Liver (tissue), 9 donors: ENCODE measurements around the gene DISC1. TPM values are rescaled to one million over a fixed set of nuclear protein-coding genes. Genes with fewer than 3 reads are reported as not detected.

Experiments used
- DNase-seq: peaks from one replicate; pipeline ENCODE4 v3.0.0-alpha.2; 2017; ENCODE audit warnings: low spot score
- H3K27ac ChIP-seq, 2 donors: one replicate each; pipeline ENCODE4 v1.7.0; 2013; ENCODE audit warnings: inconsistent platforms in 2 of 2, low read length in 2 of 2, control low read depth in 1 of 2, low read depth in 1 of 2, mild to moderate bottlenecking in 1 of 2
- H3K27me3 ChIP-seq, 4 donors: one replicate each; pipeline versions ENCODE4 v1.6.1 to v1.7.0; 2013; ENCODE audit warnings: low read length in 3 of 4, inconsistent platforms in 1 of 4, mild to moderate bottlenecking in 1 of 4, moderate library complexity in 1 of 4; ENCODE audit not compliant: control insufficient read depth in 4 of 4, insufficient read depth in 4 of 4
- H3K36me3 ChIP-seq, 4 donors: one replicate each; pipeline versions ENCODE4 v1.6.1 to v1.7.0; 2013; ENCODE audit warnings: low read length in 3 of 4, mild to moderate bottlenecking in 3 of 4, low read depth in 1 of 4, moderate library complexity in 1 of 4; ENCODE audit not compliant: control insufficient read depth in 4 of 4, insufficient read depth in 3 of 4
- H3K4me1 ChIP-seq, 4 donors: one replicate each; pipeline versions ENCODE4 v1.6.1 to v1.7.0; 2013; ENCODE audit warnings: low read length in 3 of 4, mild to moderate bottlenecking in 3 of 4, moderate library complexity in 1 of 4; ENCODE audit not compliant: control insufficient read depth in 4 of 4, insufficient read depth in 4 of 4
- H3K4me3 ChIP-seq, 3 donors: one replicate each; pipeline versions ENCODE4 v1.6.1 to v1.7.0; 2013; ENCODE audit warnings: low read length in 3 of 3, control low read depth in 1 of 3, low read depth in 1 of 3, mild to moderate bottlenecking in 1 of 3
- H3K9ac ChIP-seq, 2 donors: one replicate each; pipeline ENCODE4 v1.7.0; 2013; ENCODE audit warnings: low read length in 2 of 2, mild to moderate bottlenecking in 2 of 2, moderate library complexity in 2 of 2, control low read depth in 1 of 2, low read depth in 1 of 2
- H3K9me3 ChIP-seq, 4 donors: one replicate each; pipeline versions ENCODE4 v1.6.1 to v1.7.0; 2013; ENCODE audit warnings: low read length in 3 of 4; ENCODE audit not compliant: control insufficient read depth in 4 of 4
- FOXA1 ChIP-seq: IDR thresholded peaks from 2 replicates; pipeline ENCODE4 v1.6.1; 2016; ENCODE audit warnings: antibody characterized with exemption
- FOXA2 ChIP-seq: IDR thresholded peaks from 2 replicates; pipeline ENCODE4 v1.6.1; 2016; ENCODE audit warnings: antibody characterized with exemption
- GABPA ChIP-seq, 2 donors: IDR thresholded peaks in 1 of 2; conservative IDR thresholded peaks in 1 of 2; 2 replicates each; pipeline ENCODE4 v1.6.1; 2016; ENCODE audit warnings: antibody characterized with exemption in 2 of 2, mild to moderate bottlenecking in 1 of 2, moderate library complexity in 1 of 2
- NR2F2 ChIP-seq: IDR thresholded peaks from 2 replicates; pipeline ENCODE4 v1.6.1; 2016; ENCODE audit warnings: antibody characterized with exemption
- RAD21 ChIP-seq, 2 donors: IDR thresholded peaks; 2 replicates each; pipeline ENCODE4 v1.6.1; 2016; ENCODE audit warnings: antibody characterized with exemption in 2 of 2, mild to moderate bottlenecking in 2 of 2
- REST ChIP-seq: IDR thresholded peaks from 2 replicates; pipeline ENCODE4 v1.6.1; 2016; ENCODE audit warnings: antibody characterized with exemption, mild to moderate bottlenecking
- RXRA ChIP-seq, 2 donors: IDR thresholded peaks; 2 replicates each; pipeline ENCODE4 v1.6.1; 2017 to 2018; ENCODE audit warnings: antibody characterized with exemption in 2 of 2, mild to moderate bottlenecking in 1 of 2
- TAF1 ChIP-seq: conservative IDR thresholded peaks from 2 replicates; pipeline ENCODE4 v1.6.1; 2016; ENCODE audit warnings: antibody characterized with exemption, mild to moderate bottlenecking
- YY1 ChIP-seq: IDR thresholded peaks from 2 replicates; pipeline ENCODE4 v1.6.1; 2016; ENCODE audit warnings: antibody characterized with exemption, mild to moderate bottlenecking
- ZBTB33 ChIP-seq: IDR thresholded peaks from 2 replicates; pipeline ENCODE4 v1.6.1; 2016; ENCODE audit warnings: antibody characterized with exemption
- WGBS: extraction: QIAGEN DNeasy Blood & Tissue Kit; methylation state at CpG from one replicate; pipeline ENCODE4 v1.1.7; 2013; 5-methylcytosine and 5-hydroxymethylcytosine counted together
- polyA plus RNA-seq, 2 donors: library from polyadenylated mRNA; stranded (reverse) in 1 of 2; unstranded in 1 of 2; fragments of 200-250 nt in 1 of 2; fragments of >200 nt in 1 of 2; fragmentation: Nextera tagmentation in 1 of 2; extraction: Ambion mirVana in 1 of 2; gene quantifications; one replicate each; pipeline versions ENCODE4 v1.2.1 to v1.2.3, GENCODE V29; 2013 to 2015
- total RNA-seq, 2 donors: library from RNA; depleted of rRNA; stranded (reverse); fragments of >200 nt; gene quantifications; one replicate each; pipeline ENCODE4 v1.2.3, GENCODE V29; 2014
- TF ChIP-seq, protein P1 (sequence below): IDR thresholded peaks from 2 replicates; pipeline ENCODE4 v1.6.1; 2016; ENCODE audit warnings: antibody characterized with exemption
- donor health status: healthy.
- donor health status: healthy.
- donor health status: healthy.
- donor health status: healthy.
- donor health status: healthy.

Gene DISC1
- total and polyA plus RNA-seq, 4 donors = 0.45 to 6.3 (median 2.3) TPM

GRCh38 chr1:232017057-232017456 lies 390.5 kb downstream of the DISC1 start:
- H3K4me3 ChIP-seq = no peak overlapping the region
- H3K9me3 ChIP-seq = no peaks in the 10 kb centered on the region
- no peak overlapping the region for H3K27ac ChIP-seq
- H3K36me3 ChIP-seq = no peaks in the 10 kb centered on the region
- WGBS = 87% methylated on average over 2 of the region's 2 CpGs
- H3K27me3 ChIP-seq = no peaks in the 10 kb centered on the region
- DNase-seq = no peak
- TF ChIP-seq ZBTB33 (no peak), RXRA (IDR thresholded peaks at IDR 0.05) (no peak), TAF1 (no peak), FOXA1 (no peak), NR2F2 (no peak), RAD21 (IDR thresholded peaks at IDR 0.05) (no peak), REST (no peak), GABPA (IDR thresholded peaks at IDR 0.05 in 1 of 2, conservative IDR thresholded peaks at IDR 0.05 in 1 of 2) (no peak)
- TF ChIP-seq, protein P1, sequence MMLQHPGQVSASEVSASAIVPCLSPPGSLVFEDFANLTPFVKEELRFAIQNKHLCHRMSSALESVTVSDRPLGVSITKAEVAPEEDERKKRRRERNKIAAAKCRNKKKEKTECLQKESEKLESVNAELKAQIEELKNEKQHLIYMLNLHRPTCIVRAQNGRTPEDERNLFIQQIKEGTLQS = no peak
- no peaks in the 10 kb centered on the region for H3K4me1 ChIP-seq
- H3K9ac ChIP-seq = no peak overlapping the region

DNA sequence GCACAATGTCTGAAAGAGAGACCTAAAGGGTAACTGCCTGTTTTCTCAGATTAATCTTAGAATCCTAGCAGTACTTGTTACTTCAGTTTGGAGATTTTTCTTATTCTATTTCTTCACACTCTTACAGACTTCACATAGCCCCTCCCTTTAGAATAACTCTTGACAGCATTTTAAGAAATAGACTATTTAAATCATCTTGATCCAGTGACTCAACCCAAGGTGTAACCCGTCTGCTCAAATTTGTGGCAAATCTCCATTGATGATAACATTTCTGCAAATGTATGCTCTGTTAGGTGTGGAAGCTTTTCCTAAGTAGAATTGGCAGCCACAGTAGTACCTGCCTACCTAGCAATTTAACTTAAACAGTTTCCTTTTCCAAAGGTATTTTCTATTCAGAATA lies 391.2 kb downstream of the DISC1 start:
- 91% methylated on average over 1 of the region's 1 CpG for WGBS
- no peak overlapping the region for H3K9ac ChIP-seq
- DNase-seq = no peak
- TF ChIP-seq YY1 (no peak), REST (no peak), FOXA1 (no peak), FOXA2 (no peak)
- TF ChIP-seq, protein P1 = no peak
- no peaks in the 10 kb centered on the region for H3K9me3 ChIP-seq
- no peak overlapping the region for H3K27ac ChIP-seq
- H3K4me3 ChIP-seq = no peak overlapping the region
- H3K27me3 ChIP-seq = no peaks in the 10 kb centered on the region
- no peaks in the 10 kb centered on the region for H3K36me3 ChIP-seq
- no peaks in the 10 kb centered on the region for H3K4me1 ChIP-seq
